OCI-LY7 (cell line): ENCODE data around the gene PSMC3. TPM values are rescaled to one million over a fixed set of nuclear protein-coding genes. Genes with fewer than 3 reads are reported as not detected.

Source experiments
- BruUV-seq: library from RNA; stranded (reverse); fragments of 400-500 nt; replicated peaks from 2 replicates; lab custom pipeline; 2021; lab: Mats Ljungman, UMichigan
- CTCF ChIA-PET: fragments of 300-600 bp; sonication (Branson Sonifier 250); formaldehyde crosslinking; loops from one replicate; lab custom pipeline; 2022; ENCODE audit warnings: antibody characterized with exemption; ENCODE audit not compliant: unreplicated experiment; lab: Charles Lee
- POLR2A ChIA-PET: fragments of 300-600 bp; sonication (Branson Sonifier 250); formaldehyde crosslinking; loops from one replicate; lab custom pipeline; 2022; ENCODE audit warnings: antibody characterized with exemption; lab: Charles Lee
- DNase-seq: peaks from one replicate; pipeline ENCODE4 v3.0.0-alpha.2; 2015; ENCODE audit warnings: low spot score
- H2AFZ ChIP-seq: fragments of 200-600 bp; sonication (generic), shearing (Covaris generic); 2 replicates; pipeline ENCODE4 v1.6.1; 2014; ENCODE audit warnings: mild to moderate bottlenecking, antibody characterized with exemption, low read length, moderate library complexity
- H3K27ac ChIP-seq: fragments of 200-600 bp; sonication (generic); 2 replicates; pipeline ENCODE4 v1.5.1; 2014; ENCODE audit warnings: mixed run types, low read depth, mild to moderate bottlenecking, moderate library complexity, low read length, inconsistent platforms; ENCODE audit not compliant: poor library complexity, severe bottlenecking
- H3K36me3 ChIP-seq: fragments of 200-600 bp; sonication (generic); 2 replicates; pipeline ENCODE4 v1.6.1; 2014; ENCODE audit warnings: mild to moderate bottlenecking, antibody characterized with exemption, low read length, moderate library complexity, mixed read lengths; ENCODE audit not compliant: insufficient read depth
- H3K4me1 ChIP-seq: fragments of 200-600 bp; sonication (generic); 2 replicates; pipeline ENCODE4 v1.5.1; 2014; ENCODE audit warnings: mild to moderate bottlenecking, low read length; ENCODE audit not compliant: insufficient read depth, poor library complexity, severe bottlenecking
- H3K4me2 ChIP-seq: fragments of 200-600 bp; sonication (generic); 2 replicates; pipeline ENCODE4 v1.6.1; 2014; ENCODE audit warnings: mild to moderate bottlenecking, low read length
- H3K4me3 ChIP-seq: fragments of 200-600 bp; sonication (generic); 2 replicates; pipeline ENCODE4 v1.5.1; 2014; ENCODE audit warnings: mild to moderate bottlenecking, low read depth, low read length; ENCODE audit not compliant: poor library complexity, severe bottlenecking
- H3K79me2 ChIP-seq: fragments of 200-600 bp; sonication (generic); 2 replicates; pipeline ENCODE4 v1.6.1; 2016; ENCODE audit warnings: low read depth, mild to moderate bottlenecking, low read length, moderate library complexity, mixed read lengths; ENCODE audit not compliant: insufficient read depth
- H3K9me2 ChIP-seq: fragments of 200-600 bp; sonication (generic); 2 replicates; pipeline ENCODE4 v1.6.1; 2016; ENCODE audit warnings: mild to moderate bottlenecking, low read length, mixed read lengths; ENCODE audit not compliant: insufficient read depth
- H3K9me3 ChIP-seq: fragments of 200-600 bp; sonication (generic); 2 replicates; pipeline ENCODE4 v1.6.1; 2014; ENCODE audit warnings: mild to moderate bottlenecking, mixed run types, low read length, mixed read lengths
- H4K20me1 ChIP-seq: fragments of 200-600 bp; sonication (generic); 2 replicates; pipeline ENCODE4 v1.6.1; 2014; ENCODE audit warnings: mild to moderate bottlenecking, antibody characterized with exemption, low read length, moderate library complexity, mixed read lengths; ENCODE audit not compliant: insufficient read depth
- EZH2phosphoT487 ChIP-seq: fragments of 200-600 bp; sonication (generic); IDR thresholded peaks from 2 replicates; pipeline ENCODE4 v1.6.1; 2018; ENCODE audit warnings: low read depth, borderline replicate concordance, mild to moderate bottlenecking, mixed run types, antibody characterized with exemption, low read length, moderate library complexity, mixed read lengths
- intact Hi-C: fragments of 100-400 bp; cut with micrococcal nuclease; formaldehyde crosslinking; loops from one replicate; pipeline ENCODE4 v1.10.0; 2022; ENCODE audit not compliant: unreplicated experiment
- microRNA-seq: library from miRNA; unstranded; fragments of <30 nt; microRNA quantifications from one replicate; pipeline ENCODE4 v1.2.0, GENCODE V29; 2022; ENCODE audit warnings: borderline replicate concordance
- small RNA-seq: library from RNA; depleted of rRNA; stranded (forward); fragments of <200 nt; gene quantifications from one replicate; pipeline ENCODE3, GENCODE V24; 2014
- total RNA-seq, 2 experiments: library from RNA; depleted of rRNA in 1 of 2; stranded (reverse); fragments of >200 nt in 1 of 2; shearing (Covaris generic) in 1 of 2; gene quantifications; 2 replicates each; pipeline ENCODE4 v1.2.3, GENCODE V29; 2014 to 2022
- TF ChIP-seq, protein P1 (sequence below): fragments of 200-600 bp; sonication (generic); conservative IDR thresholded peaks from 2 replicates; pipeline ENCODE4 v1.5.1; 2014; ENCODE audit warnings: mild to moderate bottlenecking, antibody characterized with exemption, low read length, moderate library complexity, mixed read lengths

PSMC3 gene
- total RNA-seq, 2 experiments from 2014 or later, result 122 to 144 TPM

DNA sequence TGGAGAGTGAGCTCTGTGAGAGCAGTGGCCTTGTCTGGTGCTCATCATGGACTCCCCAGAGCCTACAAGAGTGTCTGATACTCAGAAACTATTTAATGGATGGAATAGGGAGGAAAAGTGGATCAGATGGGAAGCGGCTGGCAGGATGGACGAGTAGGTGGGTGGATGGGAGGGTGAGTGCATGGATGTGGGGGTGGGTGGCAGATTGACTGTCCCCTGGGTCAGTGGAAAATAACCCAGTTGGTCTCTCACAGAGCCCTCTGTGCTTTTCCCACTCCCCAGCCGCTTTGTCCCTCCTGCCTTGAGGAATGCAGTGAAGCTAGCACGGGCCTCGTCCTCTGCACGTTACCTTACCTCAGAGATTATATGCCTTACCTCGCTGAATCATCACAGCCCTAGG, 53.8 kb downstream of the PSMC3 start:
- peaks cover 66% of the 10 kb centered on the region for H3K36me3 ChIP-seq
- no peak for DNase-seq
- CTCF ChIA-PET, result no interaction called here
- H3K79me2 ChIP-seq, result peaks cover 21% of the 10 kb centered on the region
- TF ChIP-seq, protein P1, sequence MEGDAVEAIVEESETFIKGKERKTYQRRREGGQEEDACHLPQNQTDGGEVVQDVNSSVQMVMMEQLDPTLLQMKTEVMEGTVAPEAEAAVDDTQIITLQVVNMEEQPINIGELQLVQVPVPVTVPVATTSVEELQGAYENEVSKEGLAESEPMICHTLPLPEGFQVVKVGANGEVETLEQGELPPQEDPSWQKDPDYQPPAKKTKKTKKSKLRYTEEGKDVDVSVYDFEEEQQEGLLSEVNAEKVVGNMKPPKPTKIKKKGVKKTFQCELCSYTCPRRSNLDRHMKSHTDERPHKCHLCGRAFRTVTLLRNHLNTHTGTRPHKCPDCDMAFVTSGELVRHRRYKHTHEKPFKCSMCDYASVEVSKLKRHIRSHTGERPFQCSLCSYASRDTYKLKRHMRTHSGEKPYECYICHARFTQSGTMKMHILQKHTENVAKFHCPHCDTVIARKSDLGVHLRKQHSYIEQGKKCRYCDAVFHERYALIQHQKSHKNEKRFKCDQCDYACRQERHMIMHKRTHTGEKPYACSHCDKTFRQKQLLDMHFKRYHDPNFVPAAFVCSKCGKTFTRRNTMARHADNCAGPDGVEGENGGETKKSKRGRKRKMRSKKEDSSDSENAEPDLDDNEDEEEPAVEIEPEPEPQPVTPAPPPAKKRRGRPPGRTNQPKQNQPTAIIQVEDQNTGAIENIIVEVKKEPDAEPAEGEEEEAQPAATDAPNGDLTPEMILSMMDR, result no peak
- no peak for TF ChIP-seq EZH2phosphoT487
- no peak overlapping the region for H3K4me2 ChIP-seq
- H3K9me3 ChIP-seq, result no peaks in the 10 kb centered on the region
- intact Hi-C loops, result loop anchor here (5.0 to 10.0 kb wide), 2 partner anchors 82 to 100 kb away; partner anchors contain the start of gene MADD
- POLR2A ChIA-PET, result interaction anchor here (1.2 to 3.1 kb wide), 2 partner anchors 20 to 106 kb away, joined by 4 to 16 read pairs; no protein-coding TSS in a partner anchor
- H3K4me1 ChIP-seq, result peaks cover 36% of the 10 kb centered on the region
- H2AFZ ChIP-seq, result no peak overlapping the region
- H3K4me3 ChIP-seq, result no peak overlapping the region
- no peaks in the 10 kb centered on the region for H4K20me1 ChIP-seq
- H3K9me2 ChIP-seq, result no peaks in the 10 kb centered on the region
- no peak overlapping the region for H3K27ac ChIP-seq
- no TSS peak for BruUV-seq

DNA sequence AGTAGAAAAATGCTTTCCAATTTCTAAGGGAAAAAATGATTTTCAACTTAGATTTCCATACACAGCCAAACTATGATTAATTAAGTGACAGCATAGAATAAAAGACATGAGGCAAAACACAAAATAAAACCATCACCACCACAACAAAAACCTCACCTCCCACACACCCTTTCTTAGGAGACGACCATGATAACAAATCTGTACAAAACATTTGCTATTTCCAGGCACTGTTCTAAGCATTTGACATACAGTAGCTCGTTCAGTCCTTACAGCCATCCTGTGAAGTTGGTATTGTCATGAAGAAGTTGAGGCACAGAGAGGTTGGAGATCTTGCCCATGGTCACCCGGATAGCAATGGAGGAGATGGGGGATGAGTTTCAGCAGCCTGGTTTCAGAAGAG, 56.6 kb downstream of the PSMC3 start:
- H3K27ac ChIP-seq, result no peak overlapping the region
- H2AFZ ChIP-seq, result no peak overlapping the region
- POLR2A ChIA-PET, result interaction anchor here (0.7 to 1.0 kb wide), 3 partner anchors 62 to 377 kb away, joined by 3 to 5 read pairs (median 4); no protein-coding TSS in a partner anchor
- H3K4me1 ChIP-seq, result peaks cover 20% of the 10 kb centered on the region
- H3K9me3 ChIP-seq, result no peaks in the 10 kb centered on the region
- no peaks in the 10 kb centered on the region for H3K9me2 ChIP-seq
- BruUV-seq, result no TSS peak
- no peak overlapping the region for H3K4me3 ChIP-seq
- peaks cover 81% of the 10 kb centered on the region for H3K36me3 ChIP-seq
- CTCF ChIA-PET, result no interaction called here
- TF ChIP-seq, protein P1, result no peak
- no peak for TF ChIP-seq EZH2phosphoT487
- H4K20me1 ChIP-seq, result no peaks in the 10 kb centered on the region
- no peak overlapping the region for H3K4me2 ChIP-seq
- H3K79me2 ChIP-seq, result peaks cover 15% of the 10 kb centered on the region; the same call in 1 of the 2 replicates
- intact Hi-C loops, result loop anchor here (5.0 to 10.0 kb wide), 2 partner anchors 85 to 97 kb away; partner anchors contain the start of gene MADD
- DNase-seq, result no peak

Small RNA genes within 50 kb of the gene (microRNA-seq; reads per million reads assigned to microRNA genes)
- not detected for gene MIR4487

Small RNA genes within 50 kb of the gene (small RNA-seq; reads per million reads assigned to genes)
- gene MIR4487, result not detected

Other genes with a start within 250 kb of the PSMC3 start
- 116 and 136 TPM in 2 replicates for gene ARFGAP2, start 249.6 kb downstream of the PSMC3 start, total RNA-seq (2014; rRNA removed; shearing (Covaris generic))
- gene ARFGAP2, start 249.6 kb downstream of the PSMC3 start, total RNA-seq (2022), result 126 and 135 TPM in 2 replicates
- gene PACSIN3, start 240.0 kb downstream of the PSMC3 start, total RNA-seq (2014; rRNA removed; shearing (Covaris generic)), result not detected in 2 replicates
- gene PACSIN3, start 240.0 kb downstream of the PSMC3 start, total RNA-seq (2022), result not detected in 2 replicates
- gene DDB2, start 211.5 kb downstream of the PSMC3 start, total RNA-seq (2014; rRNA removed; shearing (Covaris generic)), result 15.6 and 19.9 TPM in 2 replicates
- 36.0 and 39.4 TPM in 2 replicates for gene DDB2, start 211.5 kb downstream of the PSMC3 start, total RNA-seq (2022)
- gene ACP2, start 177.6 kb downstream of the PSMC3 start, total RNA-seq (2014; rRNA removed; shearing (Covaris generic)), result 24.5 TPM in 2 replicates
- gene ACP2, start 177.6 kb downstream of the PSMC3 start, total RNA-seq (2022), result 24.2 and 26.5 TPM in 2 replicates
- 6.2 and 7.7 TPM in 2 replicates for gene NR1H3, start 168.4 kb downstream of the PSMC3 start, total RNA-seq (2014; rRNA removed; shearing (Covaris generic))
- 14.4 and 14.7 TPM in 2 replicates for gene NR1H3, start 168.4 kb downstream of the PSMC3 start, total RNA-seq (2022)
- 32.1 and 36.6 TPM in 2 replicates for gene MADD, start 156.3 kb downstream of the PSMC3 start, total RNA-seq (2014; rRNA removed; shearing (Covaris generic))
- gene MADD, start 156.3 kb downstream of the PSMC3 start, total RNA-seq (2022), result 47.8 and 48.8 TPM in 2 replicates
- gene MYBPC3, start 73.7 kb downstream of the PSMC3 start, total RNA-seq (2014; rRNA removed; shearing (Covaris generic)), result 0.10 and 0.25 TPM in 2 replicates
- 0.18 and 0.29 TPM in 2 replicates for gene MYBPC3, start 73.7 kb downstream of the PSMC3 start, total RNA-seq (2022)
- gene SPI1, start 47.9 kb downstream of the PSMC3 start, total RNA-seq (2014; rRNA removed; shearing (Covaris generic)), result 48.9 and 79.6 TPM in 2 replicates
- 71.2 and 73.3 TPM in 2 replicates for gene SPI1, start 47.9 kb downstream of the PSMC3 start, total RNA-seq (2022)
- gene SLC39A13, start 17.8 kb downstream of the PSMC3 start, total RNA-seq (2014; rRNA removed; shearing (Covaris generic)), result 31.6 and 31.8 TPM in 2 replicates
- gene SLC39A13, start 17.8 kb downstream of the PSMC3 start, total RNA-seq (2022), result 30.5 and 33.9 TPM in 2 replicates
- 0.26 TPM in 1 of 2 replicates, not detected in the other for gene RAPSN, start 22.7 kb upstream of the PSMC3 start, total RNA-seq (2014; rRNA removed; shearing (Covaris generic))
- not detected in 2 replicates for gene RAPSN, start 22.7 kb upstream of the PSMC3 start, total RNA-seq (2022)
- 82.1 and 87.4 TPM in 2 replicates for gene CELF1, start 126.7 kb upstream of the PSMC3 start, total RNA-seq (2014; rRNA removed; shearing (Covaris generic))
- gene CELF1, start 126.7 kb upstream of the PSMC3 start, total RNA-seq (2022), result 143 and 149 TPM in 2 replicates
- gene PTPMT1, start 139.2 kb upstream of the PSMC3 start, total RNA-seq (2014; rRNA removed; shearing (Covaris generic)), result 52.6 and 62.8 TPM in 2 replicates
- gene PTPMT1, start 139.2 kb upstream of the PSMC3 start, total RNA-seq (2022), result 27.6 TPM in 2 replicates
- gene KBTBD4, start 152.5 kb upstream of the PSMC3 start, total RNA-seq (2014; rRNA removed; shearing (Covaris generic)), result 25.2 and 25.8 TPM in 2 replicates
- 18.4 and 18.6 TPM in 2 replicates for gene KBTBD4, start 152.5 kb upstream of the PSMC3 start, total RNA-seq (2022)
- gene NDUFS3, start 152.6 kb upstream of the PSMC3 start, total RNA-seq (2014; rRNA removed; shearing (Covaris generic)), result 73.9 and 92.7 TPM in 2 replicates
- 122 and 135 TPM in 2 replicates for gene NDUFS3, start 152.6 kb upstream of the PSMC3 start, total RNA-seq (2022)
- 0.22 and 0.85 TPM in 2 replicates for gene FAM180B, start 160.2 kb upstream of the PSMC3 start, total RNA-seq (2014; rRNA removed; shearing (Covaris generic))
- gene FAM180B, start 160.2 kb upstream of the PSMC3 start, total RNA-seq (2022), result 0.23 and 0.26 TPM in 2 replicates
- gene C1QTNF4, start 168.0 kb upstream of the PSMC3 start, total RNA-seq (2014; rRNA removed; shearing (Covaris generic)), result 3.6 TPM in 1 of 2 replicates, not detected in the other
- gene C1QTNF4, start 168.0 kb upstream of the PSMC3 start, total RNA-seq (2022), result 0.30 TPM in 1 of 2 replicates, not detected in the other
- gene MTCH2, start 216.1 kb upstream of the PSMC3 start, total RNA-seq (2014; rRNA removed; shearing (Covaris generic)), result 43.6 and 64.8 TPM in 2 replicates
- gene MTCH2, start 216.1 kb upstream of the PSMC3 start, total RNA-seq (2022), result 112 and 119 TPM in 2 replicates